HepG2 (cell line): ENCODE results near the gene HOXB5. TPM values are rescaled to one million over a fixed set of nuclear protein-coding genes. Genes with fewer than 3 reads are reported as not detected.
A peak's percentile ranks its signal among the peaks of the same experiment; 100 is the strongest.

Source experiments
- AGO1 ChIP-seq: fragments of 200-400 bp; formaldehyde crosslinking; IDR thresholded peaks from 2 replicates; pipeline ENCODE4 v1.6.1; 2017; ENCODE audit warnings: mild to moderate bottlenecking, low read depth, low read length, moderate library complexity; ENCODE audit not compliant: poor library complexity, severe bottlenecking
- CBFB ChIP-seq: sonication (generic); formaldehyde crosslinking; IDR thresholded peaks from 2 replicates; pipeline ENCODE4 v1.4.0; 2020; ENCODE audit warnings: missing genetic modification reagents
- EZH2 ChIP-seq: conservative IDR thresholded peaks from 2 replicates; pipeline ENCODE4 v1.6.1; 2012; ENCODE audit warnings: mild to moderate bottlenecking, low read depth, low read length, moderate library complexity
- GABPB1 ChIP-seq: IDR thresholded peaks from 2 replicates; pipeline ENCODE4 v1.6.1; 2016; ENCODE audit warnings: mild to moderate bottlenecking, missing genetic modification reagents, moderate library complexity, missing compliant biosample characterization
- MATR3 ChIP-seq: sonication (generic); formaldehyde crosslinking; IDR thresholded peaks from 2 replicates; pipeline ENCODE4 v1.4.0; 2020; ENCODE audit warnings: missing genetic modification reagents
- MTF2 ChIP-seq: sonication (generic); formaldehyde crosslinking; IDR thresholded peaks from 2 replicates; pipeline ENCODE4 v1.5.0; 2020; ENCODE audit warnings: missing genetic modification reagents, borderline replicate concordance
- NFYB ChIP-seq: sonication (generic); formaldehyde crosslinking; IDR thresholded peaks from 2 replicates; pipeline ENCODE4 v1.4.0; 2020; ENCODE audit warnings: missing genetic modification reagents
- SNAI1 ChIP-seq: sonication (generic); formaldehyde crosslinking; IDR thresholded peaks from 2 replicates; pipeline ENCODE4 v1.5.0; 2020; ENCODE audit warnings: mild to moderate bottlenecking, missing genetic modification reagents, borderline replicate concordance
- ZFX ChIP-seq: sonication (generic); formaldehyde crosslinking; IDR thresholded peaks from 2 replicates; pipeline ENCODE4 v1.4.0; 2020; ENCODE audit warnings: mild to moderate bottlenecking, low read depth, missing genetic modification reagents, moderate library complexity
- ZFY ChIP-seq: sonication (generic); formaldehyde crosslinking; IDR thresholded peaks from 2 replicates; pipeline ENCODE4 v1.4.0; 2020; ENCODE audit warnings: missing genetic modification reagents
- ZNF350 ChIP-seq: sonication (generic); formaldehyde crosslinking; IDR thresholded peaks from 2 replicates; pipeline ENCODE4 v1.4.0; 2020; ENCODE audit warnings: mild to moderate bottlenecking, low read depth, missing genetic modification reagents, borderline replicate concordance
- ZNF441 ChIP-seq: sonication (generic); formaldehyde crosslinking; IDR thresholded peaks from 2 replicates; pipeline ENCODE4 v1.7.0; 2021; ENCODE audit warnings: missing genetic modification reagents, borderline replicate concordance
- ZNF501 ChIP-seq: sonication (generic); formaldehyde crosslinking; IDR thresholded peaks from 2 replicates; pipeline ENCODE4 v1.5.1; 2020; ENCODE audit warnings: mild to moderate bottlenecking, moderate library complexity, missing genetic modification reagents
- ZNF577 ChIP-seq: sonication (generic); formaldehyde crosslinking; IDR thresholded peaks from 2 replicates; pipeline ENCODE4 v1.4.0; 2020; ENCODE audit warnings: mild to moderate bottlenecking, low read depth, missing genetic modification reagents, borderline replicate concordance
- polyA plus RNA-seq, 8 experiments: library from polyadenylated mRNA; depleted of rRNA in 3 of 8; stranded (reverse) in 7 of 8; unstranded in 1 of 8; fragments of >200 nt; fragmentation: Illumina TruSeq in 4 of 8; extraction: Trizol in 4 of 8; gene quantifications; 2 replicates each; pipeline versions ENCODE4 v1.2.1 to v1.2.3, GENCODE V29; 2011 to 2016; ENCODE audit warnings: low read depth in 4 of 8, missing spikeins in 1 of 8, mixed read lengths in 1 of 8; ENCODE audit not compliant: insufficient read depth in 1 of 8
- total RNA-seq, 5 experiments: library from RNA; depleted of rRNA; stranded (reverse); fragments of >200 nt; fragmentation: Illumina TruSeq; extraction: Trizol; gene quantifications; 2 replicates each; pipeline ENCODE4 v1.2.3, GENCODE V29; 2016; ENCODE audit warnings: low read depth in 1 of 5
- TF ChIP-seq, protein P1 (sequence below): sonication (generic); formaldehyde crosslinking; IDR thresholded peaks from 2 replicates; pipeline ENCODE4 v1.5.0; 2020; ENCODE audit warnings: mild to moderate bottlenecking, missing genetic modification reagents, moderate library complexity
- TF ChIP-seq, protein P2 (sequence below): sonication (generic); formaldehyde crosslinking; IDR thresholded peaks from 2 replicates; pipeline ENCODE4 v1.4.0; 2020; ENCODE audit warnings: missing genetic modification reagents

The HOXB5 gene
- total and polyA plus RNA-seq, 2 of the 13 experiments (the other 11 are each of a cell fraction or from before 2014, with no cell fraction given): not detected

GRCh38 chr17:48610282-48611211, 17.0 kb upstream of the HOXB5 start, which contains the start of gene HOXB7 (continued):
- TF ChIP-seq AGO1 (peak; percentile 52), ZNF577 (CRISPR knock-in tag) (no peak), ZFX (CRISPR knock-in tag) (peak; percentile 40; the same call in 1 of the 2 replicates), CBFB (CRISPR knock-in tag) (no peak), MTF2 (CRISPR knock-in tag) (peak; percentile 99), GABPB1 (CRISPR knock-in tag) (peak; percentile 68), EZH2 (peak; percentile 99), ZNF501 (CRISPR knock-in tag) (0 out of 2 replicates have a peak, but pooled peaks have one; percentile 18), ZFY (CRISPR knock-in tag) (0 out of 2 replicates have a peak, but pooled peaks have one; percentile 25), MATR3 (no peak), NFYB (CRISPR knock-in tag) (0 out of 2 replicates have a peak, but pooled peaks have one; percentile 42), SNAI1 (CRISPR knock-in tag) (0 out of 2 replicates have a peak, but pooled peaks have one; percentile 19), ZNF350 (CRISPR knock-in tag) (0 out of 2 replicates have a peak, but pooled peaks have one; percentile 24), ZNF441 (CRISPR knock-in tag) (no peak)
- TF ChIP-seq, protein P1, sequence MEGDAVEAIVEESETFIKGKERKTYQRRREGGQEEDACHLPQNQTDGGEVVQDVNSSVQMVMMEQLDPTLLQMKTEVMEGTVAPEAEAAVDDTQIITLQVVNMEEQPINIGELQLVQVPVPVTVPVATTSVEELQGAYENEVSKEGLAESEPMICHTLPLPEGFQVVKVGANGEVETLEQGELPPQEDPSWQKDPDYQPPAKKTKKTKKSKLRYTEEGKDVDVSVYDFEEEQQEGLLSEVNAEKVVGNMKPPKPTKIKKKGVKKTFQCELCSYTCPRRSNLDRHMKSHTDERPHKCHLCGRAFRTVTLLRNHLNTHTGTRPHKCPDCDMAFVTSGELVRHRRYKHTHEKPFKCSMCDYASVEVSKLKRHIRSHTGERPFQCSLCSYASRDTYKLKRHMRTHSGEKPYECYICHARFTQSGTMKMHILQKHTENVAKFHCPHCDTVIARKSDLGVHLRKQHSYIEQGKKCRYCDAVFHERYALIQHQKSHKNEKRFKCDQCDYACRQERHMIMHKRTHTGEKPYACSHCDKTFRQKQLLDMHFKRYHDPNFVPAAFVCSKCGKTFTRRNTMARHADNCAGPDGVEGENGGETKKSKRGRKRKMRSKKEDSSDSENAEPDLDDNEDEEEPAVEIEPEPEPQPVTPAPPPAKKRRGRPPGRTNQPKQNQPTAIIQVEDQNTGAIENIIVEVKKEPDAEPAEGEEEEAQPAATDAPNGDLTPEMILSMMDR (CRISPR knock-in tag): 0 out of 2 replicates have a peak, but pooled peaks have one; percentile 3
- TF ChIP-seq, protein P2, sequence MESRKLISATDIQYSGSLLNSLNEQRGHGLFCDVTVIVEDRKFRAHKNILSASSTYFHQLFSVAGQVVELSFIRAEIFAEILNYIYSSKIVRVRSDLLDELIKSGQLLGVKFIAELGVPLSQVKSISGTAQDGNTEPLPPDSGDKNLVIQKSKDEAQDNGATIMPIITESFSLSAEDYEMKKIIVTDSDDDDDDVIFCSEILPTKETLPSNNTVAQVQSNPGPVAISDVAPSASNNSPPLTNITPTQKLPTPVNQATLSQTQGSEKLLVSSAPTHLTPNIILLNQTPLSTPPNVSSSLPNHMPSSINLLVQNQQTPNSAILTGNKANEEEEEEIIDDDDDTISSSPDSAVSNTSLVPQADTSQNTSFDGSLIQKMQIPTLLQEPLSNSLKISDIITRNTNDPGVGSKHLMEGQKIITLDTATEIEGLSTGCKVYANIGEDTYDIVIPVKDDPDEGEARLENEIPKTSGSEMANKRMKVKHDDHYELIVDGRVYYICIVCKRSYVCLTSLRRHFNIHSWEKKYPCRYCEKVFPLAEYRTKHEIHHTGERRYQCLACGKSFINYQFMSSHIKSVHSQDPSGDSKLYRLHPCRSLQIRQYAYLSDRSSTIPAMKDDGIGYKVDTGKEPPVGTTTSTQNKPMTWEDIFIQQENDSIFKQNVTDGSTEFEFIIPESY (CRISPR knock-in tag): no peak
- TF ChIP-seq, all 625 proteins: peak for 32
